HepG2 (cell line): Measurements from ENCODE around the gene RHOV. TPM values are rescaled to one million over a fixed set of nuclear protein-coding genes. Genes with fewer than 3 reads are reported as not detected.

Experiments
- MEIS2 ChIP-seq: sonication (generic); formaldehyde crosslinking; IDR thresholded peaks from 2 replicates; pipeline ENCODE4 v1.9.0; 2021; ENCODE audit warnings: mild to moderate bottlenecking, missing genetic modification reagents
- MLLT10 ChIP-seq: sonication (generic); formaldehyde crosslinking; IDR thresholded peaks from 2 replicates; pipeline ENCODE4 v1.4.0; 2020; ENCODE audit warnings: missing genetic modification reagents
- ZFY ChIP-seq: sonication (generic); formaldehyde crosslinking; IDR thresholded peaks from 2 replicates; pipeline ENCODE4 v1.4.0; 2020; ENCODE audit warnings: missing genetic modification reagents
- ZIK1 ChIP-seq: sonication (generic); formaldehyde crosslinking; IDR thresholded peaks from 2 replicates; pipeline ENCODE4 v1.5.0; 2020; ENCODE audit warnings: mild to moderate bottlenecking, low read depth, missing genetic modification reagents, borderline replicate concordance
- ZNF614 ChIP-seq: IDR thresholded peaks from 2 replicates; pipeline ENCODE4 v1.6.1; 2018; ENCODE audit warnings: missing biosample characterization, missing genetic modification reagents, inconsistent platforms, borderline replicate concordance
- ZNF687 ChIP-seq: sonication (generic); formaldehyde crosslinking; IDR thresholded peaks from 2 replicates; pipeline ENCODE4 v1.5.1; 2020; ENCODE audit warnings: mild to moderate bottlenecking, missing genetic modification reagents, moderate library complexity
- ZSCAN25 ChIP-seq: sonication (generic); formaldehyde crosslinking; IDR thresholded peaks from 2 replicates; pipeline ENCODE4 v1.8.0; 2022; ENCODE audit warnings: mild to moderate bottlenecking, missing genetic modification reagents
- polyA plus RNA-seq, 8 experiments: library from polyadenylated mRNA; depleted of rRNA in 3 of 8; stranded (reverse) in 7 of 8; unstranded in 1 of 8; fragments of >200 nt; fragmentation: Illumina TruSeq in 4 of 8; extraction: Trizol in 4 of 8; gene quantifications; 2 replicates each; pipeline versions ENCODE4 v1.2.1 to v1.2.3, GENCODE V29; 2011 to 2016; ENCODE audit warnings: low read depth in 4 of 8, missing spikeins in 1 of 8, mixed read lengths in 1 of 8; ENCODE audit not compliant: insufficient read depth in 1 of 8
- total RNA-seq, 5 experiments: library from RNA; depleted of rRNA; stranded (reverse); fragments of >200 nt; fragmentation: Illumina TruSeq; extraction: Trizol; gene quantifications; 2 replicates each; pipeline ENCODE4 v1.2.3, GENCODE V29; 2016; ENCODE audit warnings: low read depth in 1 of 5

RHOV gene
- total and polyA plus RNA-seq, 2 of the 13 experiments (the other 11 are each of a cell fraction or from before 2014, with no cell fraction given), result 0.17 to 0.18 TPM

- TF ChIP-seq ZNF687 (CRISPR knock-in tag), result peak; percentile 24; the same call in 1 of the 2 replicates
- TF ChIP-seq ZFY (CRISPR knock-in tag), result peak; percentile 33; the same call in 1 of the 2 replicates
- no peak for TF ChIP-seq ZNF614
- no peak for TF ChIP-seq MLLT10
- 0 out of 2 replicates have a peak, but pooled peaks have one; percentile 15 for TF ChIP-seq MEIS2 (CRISPR knock-in tag)
- TF ChIP-seq ZSCAN25 (CRISPR knock-in tag), result no peak
- no peak for TF ChIP-seq ZIK1 (CRISPR knock-in tag)
Measured at GRCh38 chr15:40843885-40844695, 29.9 kb downstream of the RHOV start, which contains the start of gene SPINT1 (continued).
